COLO829 (cell line): ENCODE measurements around the gene SOX12.
"Not testable (repeated sequence)": the region's sequence is repeated elsewhere in the genome, so short reads cannot be mapped to it uniquely, and the experiment has no call there.

Experiments
- DNase-seq: peaks from one replicate; pipeline ENCODE4 v3.0.0; 2012; ENCODE audit warnings: low spot score

The SOX12 gene

GRCh38 chr20:362271-363254 lies 37.2 kb downstream of the SOX12 start:
- peak; percentile 78 for DNase-seq

DNA sequence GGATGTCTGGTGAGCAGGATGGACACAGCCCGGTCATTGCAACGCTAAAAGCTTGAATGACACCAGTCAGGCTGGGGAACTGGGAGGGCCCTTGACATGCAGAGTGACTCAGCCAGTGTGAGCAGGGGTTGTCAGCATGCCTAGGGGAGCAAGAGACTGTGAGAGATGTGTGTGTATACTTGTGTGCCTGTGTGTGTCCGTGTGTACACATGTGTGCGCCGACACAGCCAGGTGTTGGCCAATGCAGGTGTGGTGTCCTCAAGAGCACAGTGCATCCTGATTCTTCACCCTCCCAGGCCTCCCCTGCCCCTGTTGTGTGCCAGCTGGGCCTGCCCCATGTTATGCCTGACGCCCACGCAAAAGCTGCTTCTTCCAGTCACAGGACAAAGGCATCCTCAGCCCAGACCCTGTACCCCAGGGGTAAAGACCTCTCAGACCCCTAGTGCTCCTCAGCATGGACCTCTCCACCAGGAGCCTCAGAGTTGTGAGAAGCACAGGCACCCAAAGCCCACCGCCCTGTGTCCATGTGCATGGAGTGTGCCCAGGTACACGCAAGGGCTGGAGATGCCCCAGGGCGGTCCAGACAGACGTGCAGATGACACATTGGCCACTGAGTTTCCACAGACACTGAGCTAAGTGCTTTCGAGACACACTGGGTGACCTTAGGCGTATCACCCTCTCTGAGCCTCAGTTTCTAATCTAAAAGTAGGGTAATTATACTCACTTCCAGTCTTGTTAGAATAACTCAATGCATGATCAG lies 38.1 kb downstream of the SOX12 start:
- no peak for DNase-seq

DNA sequence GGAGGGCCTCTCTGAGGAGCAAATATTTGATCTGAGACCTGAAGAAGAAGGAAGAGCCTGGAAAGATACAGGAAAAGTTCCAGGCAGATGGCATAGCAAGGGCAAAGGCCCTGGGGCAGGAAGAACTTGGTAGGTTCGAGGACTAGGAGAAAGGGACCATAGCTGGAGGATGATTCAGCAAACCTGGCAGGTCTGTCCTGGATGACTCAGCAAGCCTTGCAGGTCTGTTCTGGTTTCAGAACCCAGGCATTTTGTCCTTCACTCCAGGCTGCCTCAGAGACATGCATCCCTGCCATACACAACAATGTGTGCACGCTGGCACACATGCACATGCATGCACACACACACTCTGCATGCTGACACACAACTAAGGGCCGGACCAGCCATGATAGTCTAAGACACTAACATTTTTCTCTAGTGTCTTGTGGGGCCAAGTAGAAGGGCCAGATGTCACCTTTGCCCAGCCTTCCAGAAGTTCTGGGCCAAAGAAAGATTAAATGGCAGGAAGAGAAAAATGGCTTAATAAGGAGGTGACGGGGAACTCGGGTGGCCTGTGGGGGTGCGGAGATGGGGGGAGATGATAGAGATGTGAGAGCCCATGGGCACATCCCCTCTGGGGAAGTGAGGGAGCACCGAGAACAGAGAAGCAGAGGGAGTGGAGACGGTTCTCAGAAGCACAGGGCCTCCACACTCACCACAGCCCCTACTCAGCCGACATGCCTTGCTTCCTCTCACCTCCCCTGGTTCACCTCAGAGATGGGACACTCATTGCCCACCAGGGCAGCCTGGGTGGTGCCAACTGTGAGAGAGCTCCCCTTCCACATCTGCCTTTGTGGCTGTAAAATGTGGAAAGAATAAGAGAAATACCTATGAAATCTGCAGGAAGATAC lies 39.8 kb downstream of the SOX12 start:
- no peak for DNase-seq

DNA sequence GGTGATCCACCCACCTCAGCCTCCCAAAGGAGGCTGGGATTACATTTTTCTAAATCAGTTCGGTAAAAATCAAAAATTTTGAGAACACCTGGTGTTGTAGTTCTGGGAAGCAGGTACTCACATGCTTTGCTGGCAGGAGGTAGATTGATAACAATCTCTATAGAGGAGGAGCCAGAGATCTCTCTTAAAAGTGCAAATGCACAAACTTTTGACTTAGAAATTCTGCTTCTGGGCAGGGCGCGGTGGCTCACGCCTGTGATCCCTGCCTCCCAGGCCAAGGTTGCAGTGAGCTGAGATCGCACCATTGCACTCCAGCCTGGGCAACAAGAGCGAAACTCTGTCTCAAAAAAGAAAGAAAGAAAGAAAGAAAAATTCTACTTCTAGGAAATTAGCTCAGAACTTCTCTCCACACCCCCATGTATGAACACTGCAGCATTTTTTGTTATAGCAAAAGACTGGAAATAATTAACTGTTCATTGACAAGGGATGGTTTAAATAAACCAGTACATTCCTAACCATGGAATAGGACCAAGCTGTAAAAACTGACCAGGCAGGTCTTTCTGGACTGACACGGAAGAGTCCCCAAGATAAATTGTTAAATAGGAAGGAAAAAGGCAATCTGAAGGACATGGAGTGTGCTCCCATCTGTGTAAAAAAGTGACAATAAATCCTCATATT lies 40.8 kb downstream of the SOX12 start:
- no peak for DNase-seq

DNA sequence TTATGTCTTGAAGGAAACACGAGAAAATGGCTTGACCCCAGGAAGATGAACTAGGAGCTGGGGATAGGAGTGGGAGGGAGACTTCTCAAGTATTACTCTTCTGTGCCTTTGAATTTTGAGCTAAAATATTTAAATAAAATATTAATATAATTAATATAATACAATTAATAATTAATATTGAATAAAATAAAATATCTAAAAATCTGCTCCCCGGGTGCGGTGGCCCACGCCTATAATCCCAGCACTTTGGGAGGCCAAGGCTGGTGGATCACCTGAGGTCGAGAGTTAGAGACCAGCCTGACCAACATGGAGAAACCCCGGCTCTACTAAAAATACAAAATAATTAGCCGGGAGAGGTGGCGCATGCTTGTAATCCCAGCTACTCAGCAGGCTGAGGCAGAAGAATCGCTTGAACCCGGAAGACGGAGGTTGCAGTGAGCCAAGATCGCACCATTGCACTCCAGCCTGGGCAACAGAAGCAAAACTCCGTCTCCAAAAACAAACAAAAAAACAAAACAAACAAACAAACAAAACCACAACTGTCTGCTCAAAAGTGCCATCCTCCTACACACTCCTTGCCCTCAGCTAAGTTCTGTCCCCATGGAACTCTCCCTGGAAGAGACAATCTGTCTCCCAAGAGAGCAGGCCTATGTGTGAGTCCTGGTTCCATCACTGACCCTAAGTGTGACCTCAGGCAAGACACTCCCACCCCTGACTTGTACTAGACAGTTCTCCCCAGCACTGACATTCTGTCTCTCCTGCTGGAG lies 41.5 kb downstream of the SOX12 start:
- no peak for DNase-seq

DNA sequence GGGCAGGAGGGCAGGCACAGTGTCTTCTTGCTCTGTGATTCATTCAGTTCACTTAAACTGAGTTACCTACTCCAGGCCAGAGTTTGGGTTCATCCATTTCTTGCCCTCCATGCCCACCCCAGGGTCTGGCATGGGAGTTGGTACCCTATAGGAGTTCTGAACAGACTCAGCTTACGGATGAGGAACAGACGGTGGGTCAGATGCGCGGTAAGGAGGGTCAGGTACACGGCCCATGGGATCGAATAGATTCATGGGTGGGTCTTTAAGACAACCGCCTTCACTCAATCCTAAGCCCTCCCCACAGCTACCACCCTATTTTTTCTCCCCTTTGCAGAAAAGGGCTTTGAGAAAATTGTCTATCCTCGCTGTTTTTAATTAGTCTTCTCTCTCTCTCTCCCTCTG lies 42.1 kb downstream of the SOX12 start:
- no peak for DNase-seq

DNA sequence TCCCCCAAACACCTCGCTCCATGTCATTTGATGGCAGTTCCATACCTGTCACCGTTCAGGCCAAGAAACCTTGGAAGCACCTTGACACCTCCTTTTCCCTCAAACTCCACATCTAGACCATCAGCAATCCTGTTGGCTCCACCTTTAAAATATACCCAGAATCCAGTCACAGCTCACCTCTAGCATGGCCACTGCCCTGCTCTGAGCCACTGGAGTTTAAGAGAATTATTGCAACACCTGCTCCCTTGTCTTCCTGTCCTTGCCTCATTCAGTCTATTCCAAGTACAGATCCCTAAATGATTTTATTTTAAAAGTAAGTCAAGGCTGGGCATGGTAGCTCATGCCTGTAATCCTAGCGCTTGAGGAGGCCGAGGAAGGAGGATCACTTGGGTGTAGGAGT lies 43.6 kb downstream of the SOX12 start:
- DNase-seq: no peak

DNA sequence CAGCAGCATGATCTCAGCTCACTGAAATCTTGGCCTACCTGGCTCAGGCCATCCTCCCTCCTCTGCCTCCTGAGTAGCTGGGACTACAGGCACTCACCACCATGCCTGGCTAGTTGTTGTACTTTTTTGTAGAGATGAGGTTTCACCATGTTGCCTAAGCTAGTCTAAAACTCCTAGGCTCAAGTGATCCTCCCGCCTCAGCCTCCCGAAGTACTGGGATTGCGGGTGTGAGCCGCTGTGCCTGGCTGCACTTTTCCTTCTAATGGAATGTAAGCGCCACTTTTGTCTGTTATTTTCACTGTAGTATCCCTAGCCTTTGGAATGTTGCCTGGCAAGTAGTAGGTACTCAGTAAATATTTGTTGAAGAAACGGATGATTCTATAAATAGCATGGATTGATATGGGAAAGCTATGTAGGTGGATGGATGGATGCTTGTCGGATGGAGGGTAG lies 44.8 kb downstream of the SOX12 start:
- no peak for DNase-seq

- DNase-seq: no peak
Observed at GRCh38 chr20:370977-371754, 45.8 kb downstream of the SOX12 start.

GRCh38 chr20:371755-372542 lies 46.6 kb downstream of the SOX12 start:
- DNase-seq: peak; percentile 81

- DNase-seq: not testable (repeated sequence)
Observed at GRCh38 chr20:372543-373082, 47.3 kb downstream of the SOX12 start.

DNA sequence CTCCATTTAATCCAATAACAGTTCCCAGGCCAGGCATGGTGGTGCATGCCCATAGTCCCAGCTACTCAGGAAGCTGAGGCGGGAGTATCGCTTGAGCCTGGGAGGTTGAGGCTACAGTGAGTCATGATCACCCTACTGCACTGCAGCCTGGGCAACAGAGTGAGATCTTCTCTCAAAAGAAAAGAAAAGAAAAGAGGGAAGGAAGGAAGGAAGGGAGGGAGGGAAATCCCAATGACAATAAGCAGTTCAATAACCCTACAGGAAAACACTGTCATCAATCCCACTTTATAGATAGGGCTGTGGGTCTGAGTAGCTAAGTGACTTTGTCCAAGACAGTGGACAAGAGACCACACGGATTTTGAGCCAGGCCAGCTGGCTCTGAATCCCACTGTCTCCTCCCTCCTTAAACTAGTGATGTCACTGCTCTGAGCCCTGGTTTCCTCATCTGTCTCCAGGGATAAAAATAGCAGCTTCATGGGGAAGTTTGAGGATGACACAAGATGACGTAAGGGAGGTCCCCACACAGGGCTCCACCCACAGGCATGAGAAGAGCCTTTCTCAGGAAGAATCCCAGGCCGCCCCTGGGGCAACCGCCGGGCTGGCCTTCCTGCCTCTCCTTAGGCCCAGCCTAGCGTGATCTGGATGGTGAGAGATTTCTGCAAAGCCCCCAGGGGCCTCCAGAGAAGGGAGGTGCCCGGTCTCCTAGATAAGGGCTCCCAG lies 48.0 kb downstream of the SOX12 start:
- DNase-seq: peak; percentile 76

DNA sequence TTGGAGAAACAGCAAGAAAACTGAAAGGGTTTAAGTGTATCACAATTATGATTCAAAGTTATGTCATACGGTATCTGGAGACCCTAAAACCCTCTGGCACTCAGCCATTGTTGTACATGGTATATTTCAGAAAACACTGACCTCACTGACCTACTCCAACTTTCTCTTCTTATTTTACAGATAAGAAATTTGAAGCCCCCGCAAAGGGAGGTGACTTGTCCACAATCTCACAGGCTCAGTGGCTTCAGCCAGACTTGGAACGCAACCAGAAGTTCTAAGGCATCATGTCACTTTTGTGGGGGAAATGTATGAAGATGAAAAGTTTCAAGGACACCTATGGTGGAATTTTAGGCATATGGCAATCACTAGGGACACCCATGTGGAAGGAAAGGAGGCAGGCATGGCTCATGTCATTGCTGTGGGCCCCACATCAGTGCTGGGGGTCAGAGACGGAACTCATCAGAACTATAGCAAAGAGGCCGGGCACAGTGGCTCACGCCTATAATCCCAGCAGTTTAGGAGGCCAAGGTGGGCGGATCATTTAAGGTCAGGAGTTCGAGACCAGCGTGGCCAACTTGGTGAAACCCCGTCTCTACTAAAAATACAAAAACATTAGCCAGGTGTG lies 50.0 kb downstream of the SOX12 start:
- no peak for DNase-seq

- no peak for DNase-seq
Observed at GRCh38 chr20:376089-376488, 50.7 kb downstream of the SOX12 start.

GRCh38 chr20:376750-377149 lies 51.4 kb downstream of the SOX12 start:
- no peak for DNase-seq

DNA sequence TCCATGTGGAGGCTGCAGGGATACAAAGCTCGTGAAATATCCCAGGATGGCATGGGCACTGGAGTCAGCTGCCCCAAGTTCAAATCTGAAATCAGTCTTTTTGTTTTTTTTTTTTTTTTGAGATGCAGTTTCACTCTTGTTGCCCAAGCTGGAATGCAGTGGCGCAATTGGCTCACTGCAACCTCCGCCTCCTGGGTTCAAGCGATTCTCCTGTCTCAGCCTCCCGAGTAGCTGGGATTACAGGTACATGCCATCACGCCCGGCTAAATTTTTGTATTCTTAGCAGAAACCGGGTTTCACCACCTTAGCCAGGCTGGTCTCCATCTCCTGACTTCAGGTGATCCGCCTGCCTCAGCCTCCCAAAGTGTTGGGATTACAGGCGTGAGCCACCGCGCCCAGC lies 52.2 kb downstream of the SOX12 start:
- not testable (repeated sequence) for DNase-seq

DNA sequence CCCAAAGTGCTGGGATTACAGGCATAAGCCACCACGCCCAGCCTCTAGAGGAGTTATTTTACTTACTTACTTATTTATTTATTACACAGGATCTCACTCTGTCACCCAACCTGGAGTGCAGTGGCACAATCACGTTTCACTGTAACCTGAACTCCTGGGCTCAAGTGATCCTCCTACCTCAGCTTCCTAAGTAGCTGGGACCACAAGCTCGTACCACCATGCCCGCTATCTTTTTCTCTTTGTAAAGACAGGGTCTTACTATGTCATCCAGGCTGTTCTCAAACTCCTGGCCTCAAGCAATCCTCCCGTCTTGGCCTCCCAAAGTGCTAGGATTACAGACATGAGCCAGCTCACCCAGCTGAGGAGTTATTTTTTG lies 53.6 kb downstream of the SOX12 start:
- no peak for DNase-seq
